HL-60 (cell line): ENCODE results near the gene KRTAP1-1.
"Not testable (repeated sequence)": the region's sequence is repeated elsewhere in the genome, so short reads cannot be mapped to it uniquely, and the experiment has no call there.

Experiments
- CTCF ChIP-seq: IDR thresholded peaks from one replicate; pipeline ENCODE4 v1.5.1; 2011; ENCODE audit warnings: low read length, control low read depth, inconsistent platforms; ENCODE audit not compliant: insufficient read depth
- GABPA ChIP-seq: IDR thresholded peaks from 2 replicates; pipeline ENCODE4 v1.6.1; 2012; ENCODE audit warnings: low read depth
- POLR2AphosphoS5 ChIP-seq: IDR thresholded peaks from 2 replicates; pipeline ENCODE4 v1.6.1; 2012; ENCODE audit warnings: low read depth
- REST ChIP-seq: IDR thresholded peaks from 2 replicates; pipeline ENCODE4 v1.6.1; 2012; ENCODE audit warnings: low read depth; ENCODE audit not compliant: insufficient replicate concordance
- SPI1 ChIP-seq: IDR thresholded peaks from 2 replicates; pipeline ENCODE4 v1.6.1; 2012; ENCODE audit warnings: low read depth, mild to moderate bottlenecking, borderline replicate concordance

GRCh38 chr17:41046735-41047465 lies 5.7 kb upstream of the KRTAP1-1 start, which contains the start of gene KRTAP2-1:
- TF ChIP-seq POLR2AphosphoS5, CTCF, REST, GABPA, SPI1: not testable (repeated sequence)
